GM18508 (cell line): Measurements from ENCODE around the gene COL4A6.

Experiments
- ATAC-seq: cut with Tn5 transposase; IDR thresholded peaks from one replicate; pipeline ENCODE4 v1.9.1; 2021; ENCODE audit warnings: moderate number of reproducible peaks; ENCODE audit not compliant: insufficient read depth, unreplicated experiment

Gene COL4A6

GRCh38 chrX:108341947-108342346 lies 96.3 kb downstream of the COL4A6 start:
- ATAC-seq: no peak

GRCh38 chrX:108332281-108332680 lies 105.9 kb downstream of the COL4A6 start:
- no peak for ATAC-seq

- no peak for ATAC-seq
Measured at GRCh38 chrX:108331126-108331909, 106.9 kb downstream of the COL4A6 start.

GRCh38 chrX:108323751-108324150 lies 114.5 kb downstream of the COL4A6 start:
- ATAC-seq: no peak

- ATAC-seq: no peak
Measured at GRCh38 chrX:108322234-108322633, 116.0 kb downstream of the COL4A6 start.

- no peak for ATAC-seq
Measured at GRCh38 chrX:108316456-108316855, 121.8 kb downstream of the COL4A6 start.

GRCh38 chrX:108313669-108314068 lies 124.6 kb downstream of the COL4A6 start:
- ATAC-seq: no peak

GRCh38 chrX:108312957-108313356 lies 125.3 kb downstream of the COL4A6 start:
- ATAC-seq: no peak

GRCh38 chrX:108312011-108312410 lies 126.2 kb downstream of the COL4A6 start:
- no peak for ATAC-seq

- no peak for ATAC-seq
Measured at GRCh38 chrX:108310506-108310905, 127.7 kb downstream of the COL4A6 start.

- no peak for ATAC-seq
Measured at GRCh38 chrX:108309144-108309543, 129.1 kb downstream of the COL4A6 start.

GRCh38 chrX:108307132-108308085 lies 130.8 kb downstream of the COL4A6 start:
- ATAC-seq: no peak

GRCh38 chrX:108306086-108306485 lies 132.1 kb downstream of the COL4A6 start:
- no peak for ATAC-seq

GRCh38 chrX:108304757-108305156 lies 133.5 kb downstream of the COL4A6 start:
- ATAC-seq: no peak

GRCh38 chrX:108304210-108304609 lies 134.0 kb downstream of the COL4A6 start:
- no peak for ATAC-seq

GRCh38 chrX:108303682-108304081 lies 134.5 kb downstream of the COL4A6 start:
- no peak for ATAC-seq

- ATAC-seq: no peak
Measured at GRCh38 chrX:108299704-108300103, 138.5 kb downstream of the COL4A6 start.

GRCh38 chrX:108299101-108299591 lies 139.1 kb downstream of the COL4A6 start:
- peak; percentile 50 for ATAC-seq

GRCh38 chrX:108298165-108298602 lies 140.0 kb downstream of the COL4A6 start:
- ATAC-seq: no peak

- ATAC-seq: no peak
Measured at GRCh38 chrX:108297290-108297689, 140.9 kb downstream of the COL4A6 start.

GRCh38 chrX:108292053-108292452 lies 146.2 kb downstream of the COL4A6 start:
- no peak for ATAC-seq
